ENCODE data around the gene FBXO47.

The FBXO47 gene

GRCh38 chr17:38967290-38967738 lies at the start of gene FBXO47:
Gene FBXO47, minus strand, starts transcription at chr17:38967403. Its CDS starts 4,378 bp downstream, at chr17:38963025.
- DNase-seq = peak; percentile 88

- no peak for DNase-seq
These were observed 49.3 kb upstream of the FBXO47 start for GRCh38 chr17:39016193-39017153.

GRCh38 chr17:39015546-39015935 lies 48.3 kb upstream of the FBXO47 start:
- no peak for DNase-seq

- no peak for DNase-seq
These were observed 47.8 kb upstream of the FBXO47 start for GRCh38 chr17:39014795-39015545.

GRCh38 chr17:39014044-39014794 lies 47.0 kb upstream of the FBXO47 start:
- no peak for DNase-seq

- DNase-seq = no peak
These were observed 45.5 kb upstream of the FBXO47 start for GRCh38 chr17:39012725-39013124.

GRCh38 chr17:39011907-39012468 lies 44.8 kb upstream of the FBXO47 start:
- no peak for DNase-seq

GRCh38 chr17:39009581-39010001 lies 42.4 kb upstream of the FBXO47 start:
- no peak for DNase-seq

- no peak for DNase-seq
These were observed 41.4 kb upstream of the FBXO47 start for GRCh38 chr17:39008633-39009032.

GRCh38 chr17:39002991-39003715 lies 36.0 kb upstream of the FBXO47 start:
- peak; percentile 66 for DNase-seq

GRCh38 chr17:39001703-39002637 lies 34.8 kb upstream of the FBXO47 start:
- no peak for DNase-seq

- DNase-seq = no peak
These were observed 32.9 kb upstream of the FBXO47 start for GRCh38 chr17:39000021-39000601.

GRCh38 chr17:38996660-38997337 lies 29.6 kb upstream of the FBXO47 start:
- DNase-seq = no peak

GRCh38 chr17:38994026-38994425 lies 26.8 kb upstream of the FBXO47 start:
- no peak for DNase-seq

GRCh38 chr17:38984666-38985065 lies 17.5 kb upstream of the FBXO47 start:
- no peak for DNase-seq

- DNase-seq = no peak
These were observed 15.9 kb upstream of the FBXO47 start for GRCh38 chr17:38982858-38983746.

- no peak for DNase-seq
These were observed 14.4 kb upstream of the FBXO47 start for GRCh38 chr17:38981636-38982035.

- DNase-seq = no peak
These were observed 13.5 kb upstream of the FBXO47 start for GRCh38 chr17:38980490-38981217.
